HTR-8/SVneo (cell line): ENCODE data around the gene IFNA7.
"Not testable (repeated sequence)": the region's sequence is repeated elsewhere in the genome, so short reads cannot be mapped to it uniquely, and the experiment has no call there.

Experiments
- DNase-seq: peaks from one replicate; pipeline ENCODE4 v3.0.0; 2011; ENCODE audit warnings: low spot score, mixed read lengths; ENCODE audit not compliant: insufficient read length
- FAIRE-seq: peaks from 2 replicates; lab custom pipeline; 2011; peaks lifted over from hg19 to GRCh38; lab: Jason Lieb, UNC

IFNA7 gene

GRCh38 chr9:21182810-21183736 is 18.9 kb downstream of the IFNA7 start:
- DNase-seq, FAIRE-seq: not testable (repeated sequence)

- no peak for DNase-seq
These were observed 27.3 kb downstream of the IFNA7 start for GRCh38 chr9:21174671-21175070.

GRCh38 chr9:21172156-21172555 is 29.8 kb downstream of the IFNA7 start:
- no peak for DNase-seq
- no peak for FAIRE-seq

More at GRCh38 chr9:21174671-21175070, 27.3 kb downstream of the IFNA7 start:
- FAIRE-seq, result no peak

- FAIRE-seq, result no peak
- DNase-seq, result no peak
These were observed 30.7 kb downstream of the IFNA7 start for GRCh38 chr9:21171351-21171750.

GRCh38 chr9:21166560-21166959 is 35.4 kb downstream of the IFNA7 start, which contains the start of gene IFNA21:
TSS of gene IFNA21 (minus strand) at chr9:21166660. CDS start at chr9:21166612, 48 bp downstream.
- DNase-seq, FAIRE-seq: not testable (repeated sequence)

GRCh38 chr9:21165516-21165915 is 36.5 kb downstream of the IFNA7 start:
- FAIRE-seq, result no peak
- DNase-seq, result no peak

GRCh38 chr9:21160178-21160577 is 41.8 kb downstream of the IFNA7 start:
- DNase-seq, result no peak
- no peak for FAIRE-seq

GRCh38 chr9:21155501-21155900 is 46.5 kb downstream of the IFNA7 start:
- FAIRE-seq (no peak), DNase-seq (no peak)

GRCh38 chr9:21154018-21154608 is 47.9 kb downstream of the IFNA7 start:
- DNase-seq (peak; percentile 9), FAIRE-seq (no peak)

GRCh38 chr9:21153336-21154017 is 48.5 kb downstream of the IFNA7 start:
- DNase-seq (no peak), FAIRE-seq (no peak)
